ENCODE measurements around the gene RAB36. TPM values are rescaled to one million over a fixed set of nuclear protein-coding genes. Genes with fewer than 3 reads are reported as not detected.

Gene RAB36
- total and polyA plus RNA-seq, 9 donors: 3.9 to 18.7 (median 6.3) TPM

DNA sequence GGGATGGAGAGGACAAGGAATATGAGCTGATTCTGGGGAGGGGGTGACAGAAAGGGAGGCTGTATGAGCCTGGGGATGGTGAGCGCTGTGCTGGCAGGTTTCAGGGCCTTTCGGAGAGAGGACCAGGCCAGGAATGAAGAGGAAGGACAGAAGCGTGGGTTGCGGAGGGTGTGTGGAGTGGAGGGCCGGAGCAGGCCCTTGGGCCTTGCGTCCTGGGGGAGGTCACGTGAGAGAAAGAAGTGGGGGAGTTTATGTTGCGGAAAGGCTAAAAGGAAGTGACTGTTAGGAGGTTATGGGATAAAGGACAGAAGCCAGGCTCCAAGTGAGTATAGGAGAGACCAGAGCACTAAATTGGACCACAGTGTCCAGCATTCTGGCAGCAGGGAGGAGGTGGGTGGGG, 52.6 kb downstream of the RAB36 start:
- Histone ChIP-seq H3K4me3 (no peak overlapping the region), H3K9me3 (no peaks in the 10 kb centered on the region), H3K27me3 (no peaks in the 10 kb centered on the region), H3K36me3 (no peaks in the 10 kb centered on the region), H3K27ac (no peak overlapping the region), H3K4me1 (ENCODE audit: insufficient read depth) (peaks cover 1% of the 10 kb centered on the region)
- WGBS, 3 donors: 59 to 68% (median 61%) methylated on average over 8 of the region's 8 CpGs
- DNase-seq: peak in 1 of 5 donors; percentile 46
- TF ChIP-seq POLR2A (IDR thresholded peaks at IDR 0.05) (no peak), EP300 (IDR thresholded peaks at IDR 0.05) (no peak)
- TF ChIP-seq, protein P1, sequence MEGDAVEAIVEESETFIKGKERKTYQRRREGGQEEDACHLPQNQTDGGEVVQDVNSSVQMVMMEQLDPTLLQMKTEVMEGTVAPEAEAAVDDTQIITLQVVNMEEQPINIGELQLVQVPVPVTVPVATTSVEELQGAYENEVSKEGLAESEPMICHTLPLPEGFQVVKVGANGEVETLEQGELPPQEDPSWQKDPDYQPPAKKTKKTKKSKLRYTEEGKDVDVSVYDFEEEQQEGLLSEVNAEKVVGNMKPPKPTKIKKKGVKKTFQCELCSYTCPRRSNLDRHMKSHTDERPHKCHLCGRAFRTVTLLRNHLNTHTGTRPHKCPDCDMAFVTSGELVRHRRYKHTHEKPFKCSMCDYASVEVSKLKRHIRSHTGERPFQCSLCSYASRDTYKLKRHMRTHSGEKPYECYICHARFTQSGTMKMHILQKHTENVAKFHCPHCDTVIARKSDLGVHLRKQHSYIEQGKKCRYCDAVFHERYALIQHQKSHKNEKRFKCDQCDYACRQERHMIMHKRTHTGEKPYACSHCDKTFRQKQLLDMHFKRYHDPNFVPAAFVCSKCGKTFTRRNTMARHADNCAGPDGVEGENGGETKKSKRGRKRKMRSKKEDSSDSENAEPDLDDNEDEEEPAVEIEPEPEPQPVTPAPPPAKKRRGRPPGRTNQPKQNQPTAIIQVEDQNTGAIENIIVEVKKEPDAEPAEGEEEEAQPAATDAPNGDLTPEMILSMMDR (IDR thresholded peaks at IDR 0.05): no peak
- intact Hi-C loops (cut with DNase I): no loop called here

GRCh38 chr22:23199159-23199558, 53.9 kb downstream of the RAB36 start:
- Histone ChIP-seq H3K9me3 (no peaks in the 10 kb centered on the region), H3K4me3 (no peak overlapping the region), H3K4me1 (ENCODE audit: insufficient read depth) (peaks cover 1% of the 10 kb centered on the region), H3K36me3 (no peaks in the 10 kb centered on the region), H3K27ac (no peak overlapping the region), H3K27me3 (no peaks in the 10 kb centered on the region)
- TF ChIP-seq, protein P1 (IDR thresholded peaks at IDR 0.05): no peak
- TF ChIP-seq EP300 (IDR thresholded peaks at IDR 0.05): no peak
- no peak for TF ChIP-seq POLR2A (IDR thresholded peaks at IDR 0.05)
- intact Hi-C loops (cut with DNase I): no loop called here
- WGBS, 3 donors: 66 to 75% (median 68%) methylated on average over 8 of the region's 8 CpGs
- DNase-seq: no peak

- Histone ChIP-seq H3K27me3 (no peaks in the 10 kb centered on the region), H3K4me3 (no peak overlapping the region), H3K9me3 (no peaks in the 10 kb centered on the region), H3K4me1 (ENCODE audit: insufficient read depth) (peaks cover 10% of the 10 kb centered on the region), H3K27ac (no peak overlapping the region), H3K36me3 (no peaks in the 10 kb centered on the region)
- WGBS, 3 donors: 85 to 93% (median 93%) methylated on average over 5 of the region's 5 CpGs
- intact Hi-C loops (cut with DNase I): no loop called here
- DNase-seq: no peak
- TF ChIP-seq, protein P1 (IDR thresholded peaks at IDR 0.05): no peak
Measured at GRCh38 chr22:23200898-23201297, 55.6 kb downstream of the RAB36 start.

GRCh38 chr22:23202812-23203451, 57.7 kb downstream of the RAB36 start:
- Histone ChIP-seq H3K4me1 (ENCODE audit: insufficient read depth) (peaks cover 10% of the 10 kb centered on the region), H3K4me3 (no peak overlapping the region), H3K27ac (no peak overlapping the region), H3K36me3 (no peaks in the 10 kb centered on the region), H3K9me3 (no peaks in the 10 kb centered on the region), H3K27me3 (no peaks in the 10 kb centered on the region)
- 78 to 80% (median 79%) methylated on average over 4 of the region's 4 CpGs for WGBS, 3 donors
- no peak for DNase-seq
- TF ChIP-seq, protein P1 (IDR thresholded peaks at IDR 0.05): no peak
- no peak for TF ChIP-seq EP300 (IDR thresholded peaks at IDR 0.05)
- TF ChIP-seq POLR2A (IDR thresholded peaks at IDR 0.05): no peak
- intact Hi-C loops (cut with DNase I): no loop called here

All from ovary (tissue), 9 donors.